Erythroblast (primary cell): ENCODE results near the gene ELOA2.
"Not testable (repeated sequence)": the region's sequence is repeated elsewhere in the genome, so short reads cannot be mapped to it uniquely, and the experiment has no call there.

Source experiments
- DNase-seq, 2 experiments: peaks; one replicate each; lab custom pipeline; 2025; lab: John Stamatoyannopoulos, UW
- POLR2A ChIP-seq: IDR thresholded peaks from 2 replicates; pipeline ENCODE4 v1.6.1; 2011; ENCODE audit warnings: mild to moderate bottlenecking, low read length

ELOA2 gene

GRCh38 chr18:47032945-47033344, 2.5 kb downstream of the ELOA2 start:
- no peak for DNase-seq
- no peak for TF ChIP-seq POLR2A

- not testable (repeated sequence) for DNase-seq
These were observed 4.5 kb downstream of the ELOA2 start for GRCh38 chr18:47030887-47031286.

- not testable (repeated sequence) for DNase-seq
These were observed 5.6 kb downstream of the ELOA2 start for GRCh38 chr18:47029684-47030353.

- DNase-seq = not testable (repeated sequence)
These were observed 6.7 kb downstream of the ELOA2 start for GRCh38 chr18:47028738-47029137.

- DNase-seq = not testable (repeated sequence)
These were observed 9.8 kb downstream of the ELOA2 start for GRCh38 chr18:47025557-47026174.

GRCh38 chr18:47023769-47024465, 11.5 kb downstream of the ELOA2 start:
- not testable (repeated sequence) for DNase-seq

GRCh38 chr18:47022821-47023220, 12.6 kb downstream of the ELOA2 start:
- not testable (repeated sequence) for DNase-seq

- DNase-seq = not testable (repeated sequence)
These were observed 14.7 kb downstream of the ELOA2 start for GRCh38 chr18:47020757-47021156.

GRCh38 chr18:47019870-47020269, 15.6 kb downstream of the ELOA2 start:
- not testable (repeated sequence) for DNase-seq
